ENCODE results near the gene GSK3B.
"Not testable (repeated sequence)": the region's sequence is repeated elsewhere in the genome, so short reads cannot be mapped to it uniquely, and the experiment has no call there.

The GSK3B gene

DNA sequence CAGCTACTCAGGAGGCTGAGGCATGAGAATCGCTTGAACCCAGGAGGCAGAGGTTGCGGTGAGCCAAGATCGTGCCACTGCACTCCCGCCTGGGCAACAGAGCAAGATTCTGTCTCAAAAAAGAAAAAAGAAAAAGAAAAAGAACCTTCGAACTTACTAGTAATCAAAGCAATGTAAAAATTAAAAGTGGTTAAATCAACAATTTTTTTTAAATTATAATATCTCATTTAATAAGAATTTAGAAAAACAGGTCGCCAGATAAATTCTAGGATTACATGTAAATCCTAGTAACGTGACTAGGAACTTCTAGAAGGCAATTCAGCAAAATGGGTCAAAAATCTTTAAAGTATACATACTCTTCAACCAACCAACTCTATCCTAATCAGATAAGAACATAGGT, 37.2 kb downstream of the GSK3B start:
- no peak for FAIRE-seq
- no peak for DNase-seq (ENCODE audit: insufficient read length, low spot score)
- TF ChIP-seq POLR2A (IDR thresholded peaks at IDR 0.05; ENCODE audit: low read depth, low read length), result no peak

GRCh38 chr3:120053647-120054046, 40.6 kb downstream of the GSK3B start:
- not testable (repeated sequence) for FAIRE-seq

GRCh38 chr3:120052677-120053076, 41.6 kb downstream of the GSK3B start:
- FAIRE-seq (peak; percentile 84), DNase-seq (ENCODE audit: insufficient read length, low spot score) (no peak)
- TF ChIP-seq POLR2A (IDR thresholded peaks at IDR 0.05; ENCODE audit: low read depth, low read length), result no peak

More at GRCh38 chr3:120053647-120054046, 40.6 kb downstream of the GSK3B start:
- not testable (repeated sequence) for DNase-seq (ENCODE audit: insufficient read length, low spot score)

- FAIRE-seq (peak; percentile 62), DNase-seq (ENCODE audit: insufficient read length, low spot score) (no peak)
- TF ChIP-seq POLR2A (IDR thresholded peaks at IDR 0.05; ENCODE audit: low read depth, low read length), result no peak
Measured at GRCh38 chr3:120052225-120052624, 42.0 kb downstream of the GSK3B start.

GRCh38 chr3:120051570-120051969, 42.7 kb downstream of the GSK3B start:
- peak; percentile 15 for FAIRE-seq
- DNase-seq (ENCODE audit: insufficient read length, low spot score), result not testable (repeated sequence)

DNA sequence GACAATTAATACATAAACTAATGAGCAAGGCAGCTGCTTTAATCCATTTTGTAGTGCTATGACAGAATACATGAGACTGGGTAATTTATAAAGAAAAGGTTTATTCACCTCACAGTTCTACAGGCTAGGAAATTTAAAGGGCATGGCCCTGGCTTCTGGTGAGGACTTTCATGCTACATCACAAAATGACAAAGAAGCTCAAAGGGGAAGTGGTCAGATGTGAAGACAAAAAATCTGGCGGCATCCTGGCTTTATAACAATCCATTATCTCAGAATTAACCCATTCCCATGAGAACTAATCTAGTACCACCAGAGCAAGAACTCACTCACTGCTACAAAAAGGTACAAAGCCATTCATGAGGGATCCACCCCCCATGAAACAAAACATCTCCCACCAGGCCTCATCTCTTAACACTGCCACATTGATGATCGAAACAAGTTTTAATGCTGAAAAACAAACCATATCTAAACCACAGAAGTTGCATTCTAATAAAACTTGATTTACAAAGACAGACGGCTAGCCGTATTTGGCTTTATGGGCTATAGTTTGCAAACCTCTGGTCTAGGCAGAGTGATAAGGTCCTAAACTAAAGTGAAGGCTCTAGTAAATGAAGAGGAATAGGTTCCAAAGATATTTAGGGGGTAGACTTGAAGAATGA, 44.2 kb downstream of the GSK3B start:
- FAIRE-seq (no peak), DNase-seq (ENCODE audit: insufficient read length, low spot score) (no peak)
- no peak for TF ChIP-seq POLR2A (IDR thresholded peaks at IDR 0.05; ENCODE audit: low read depth, low read length)

- FAIRE-seq (no peak), DNase-seq (ENCODE audit: insufficient read length, low spot score) (no peak)
- TF ChIP-seq POLR2A (IDR thresholded peaks at IDR 0.05; ENCODE audit: low read depth, low read length), result no peak
Measured at GRCh38 chr3:120049072-120049471, 45.2 kb downstream of the GSK3B start.

GRCh38 chr3:120048355-120049041, 45.7 kb downstream of the GSK3B start:
- DNase-seq (ENCODE audit: insufficient read length, low spot score) (no peak), FAIRE-seq (peak; percentile 52)
- TF ChIP-seq POLR2A (IDR thresholded peaks at IDR 0.05; ENCODE audit: low read depth, low read length), result no peak

- DNase-seq (ENCODE audit: insufficient read length, low spot score), result no peak
- no peak for FAIRE-seq
- no peak for TF ChIP-seq POLR2A (IDR thresholded peaks at IDR 0.05; ENCODE audit: low read depth, low read length)
Measured at GRCh38 chr3:120047686-120048085, 46.6 kb downstream of the GSK3B start.

- DNase-seq (ENCODE audit: insufficient read length, low spot score), result no peak
- TF ChIP-seq POLR2A (IDR thresholded peaks at IDR 0.05; ENCODE audit: low read depth, low read length), result no peak
- no peak for FAIRE-seq
Measured at GRCh38 chr3:120040813-120041377, 53.4 kb downstream of the GSK3B start.

DNA sequence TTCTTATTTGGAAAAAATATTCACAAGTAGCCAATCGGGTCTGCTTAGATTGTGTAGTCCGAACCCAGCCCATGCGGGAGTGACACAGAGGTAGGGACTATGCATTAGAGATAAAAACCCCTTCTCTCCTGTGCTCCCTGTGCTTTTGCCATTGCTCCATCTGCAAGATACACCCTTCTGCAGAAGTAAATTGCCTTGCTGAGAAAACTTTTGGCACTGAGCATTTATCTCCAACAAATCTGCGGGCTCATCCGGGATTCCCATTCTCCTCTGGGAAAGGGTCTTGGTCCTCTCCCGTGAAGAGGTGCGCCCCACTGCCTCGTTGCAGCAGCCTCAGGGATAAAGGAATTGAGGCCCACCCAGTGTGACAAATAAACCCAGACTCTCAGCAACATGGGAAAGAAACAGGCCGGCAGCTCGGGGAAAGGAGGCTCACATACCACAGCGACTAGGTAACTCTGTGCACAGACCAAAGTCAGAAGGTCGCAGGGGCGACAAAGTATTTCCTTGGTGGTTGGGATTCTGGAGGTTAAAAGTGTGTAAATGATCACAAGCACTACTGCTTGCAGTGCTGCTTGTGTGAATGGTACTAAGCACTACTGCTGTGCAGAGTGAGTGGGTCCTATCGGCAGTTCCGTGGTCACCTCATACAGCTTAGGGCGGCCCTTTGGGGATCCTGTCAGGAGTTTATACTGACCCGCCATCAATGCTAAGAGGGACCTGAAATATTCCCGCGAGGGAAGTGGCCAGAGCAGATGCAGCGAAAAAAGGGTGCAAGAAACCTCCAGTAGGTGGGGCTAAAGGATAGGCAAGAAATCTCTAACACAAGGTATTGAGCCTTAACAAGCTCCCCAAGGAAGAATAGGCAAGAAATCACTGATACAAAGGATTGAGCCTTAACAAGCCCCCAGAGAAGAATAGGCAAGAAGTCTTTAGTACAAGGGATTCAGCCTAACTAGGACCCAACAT, 54.3 kb downstream of the GSK3B start:
- DNase-seq (ENCODE audit: insufficient read length, low spot score) (no peak), FAIRE-seq (no peak)
- TF ChIP-seq POLR2A (IDR thresholded peaks at IDR 0.05; ENCODE audit: low read depth, low read length), result no peak

- TF ChIP-seq POLR2A (IDR thresholded peaks at IDR 0.05; ENCODE audit: low read depth, low read length), result no peak
- FAIRE-seq, result no peak
- no peak for DNase-seq (ENCODE audit: insufficient read length, low spot score)
Measured at GRCh38 chr3:120033596-120033995, 60.7 kb downstream of the GSK3B start.

GRCh38 chr3:120031561-120031960, 62.7 kb downstream of the GSK3B start:
- FAIRE-seq (peak; percentile 82), DNase-seq (ENCODE audit: insufficient read length, low spot score) (no peak)
- TF ChIP-seq POLR2A (IDR thresholded peaks at IDR 0.05; ENCODE audit: low read depth, low read length), result no peak

DNA sequence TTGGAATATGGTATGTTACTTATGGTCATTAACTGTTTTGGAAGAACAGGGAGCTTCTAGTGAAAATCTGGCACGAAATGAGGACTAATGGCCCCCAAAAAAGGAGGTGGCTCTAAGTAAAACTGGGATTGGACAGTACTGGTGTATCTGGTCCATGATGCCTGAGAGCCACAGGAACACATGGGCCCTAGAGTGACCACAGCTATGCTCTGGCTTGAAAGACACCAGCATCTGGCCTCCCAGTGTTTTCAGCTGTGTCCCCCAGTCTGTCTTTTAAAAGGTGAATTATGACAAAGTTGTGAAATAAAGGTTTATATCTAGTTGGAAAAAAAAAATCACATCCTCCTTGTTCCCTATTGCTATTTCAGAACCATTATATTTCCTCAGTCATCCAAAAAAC, 64.5 kb downstream of the GSK3B start:
- no peak for TF ChIP-seq POLR2A (IDR thresholded peaks at IDR 0.05; ENCODE audit: low read depth, low read length)
- DNase-seq (ENCODE audit: insufficient read length, low spot score), result no peak
- FAIRE-seq, result no peak

All from H54 (cell line).